Body of pancreas (tissue), 4 donors: ENCODE results near the gene TNK1. TPM values are rescaled to one million over a fixed set of nuclear protein-coding genes. Genes with fewer than 3 reads are reported as not detected.

Experiments used
- ATAC-seq: fragments of 150-250 bp; one replicate; pipeline ENCODE4 v1.9.1; 2016
- DNase-seq, 4 donors: peaks; one replicate each; pipeline ENCODE4 v3.0.0-alpha.2; 2019
- H3K27ac ChIP-seq, 4 donors: fragments of 200-600 bp; sonication (generic); 1 replicate in 3 of 4; 2 replicates in 1 of 4; pipeline versions ENCODE4 v1.5.1 to v1.6.1; 2016 to 2019; ENCODE audit warnings: mild to moderate bottlenecking in 1 of 4, mixed read lengths in 1 of 4, moderate library complexity in 1 of 4
- H3K27me3 ChIP-seq, 2 donors: fragments of 200-600 bp; sonication (generic); one replicate each; pipeline ENCODE4 v1.6.0; 2016; ENCODE audit warnings: mild to moderate bottlenecking in 1 of 2
- H3K36me3 ChIP-seq, 2 donors: fragments of 200-600 bp; sonication (generic); replicated peaks in 1 of 2; 2 replicates each; pipeline ENCODE4 v1.5.1; 2016; ENCODE audit warnings: low read depth in 2 of 2; ENCODE audit not compliant: insufficient read depth in 1 of 2
- H3K4me1 ChIP-seq: fragments of 200-600 bp; sonication (generic); one replicate; pipeline ENCODE4 v1.6.0; 2016
- H3K4me3 ChIP-seq, 2 donors: fragments of 200-600 bp; sonication (generic); 1 replicate in 1 of 2; 2 replicates in 1 of 2; pipeline ENCODE4 v1.5.1; 2016 to 2019
- H3K9me3 ChIP-seq, 3 donors: fragments of 200-600 bp; sonication (generic); 1 replicate in 2 of 3; 2 replicates in 1 of 3; pipeline ENCODE4 v1.5.1; 2016
- CTCF ChIP-seq, 7 experiments: fragments of 450-650 bp in 4 of 7; fragments of 200-600 bp in 3 of 7; sonication (generic) in 3 of 7; IDR thresholded peaks; one replicate each; pipeline ENCODE4 v1.5.1; 2016 to 2019; ENCODE audit warnings: antibody characterized with exemption in 7 of 7
- POLR2A ChIP-seq, 3 donors: fragments of 450-650 bp; IDR thresholded peaks; one replicate each; pipeline ENCODE4 v1.6.1; 2016; ENCODE audit warnings: antibody characterized with exemption in 3 of 3, mild to moderate bottlenecking in 2 of 3
- WGBS, 2 donors: methylation state at CpG; one replicate each; pipeline ENCODE4 v1.1.5; 2017; 5-methylcytosine and 5-hydroxymethylcytosine counted together
- intact Hi-C: fragments of 100-400 bp; cut with DNase I; formaldehyde crosslinking; loops from one replicate; pipeline ENCODE4 v1.15.1; 2023
- total RNA-seq, 2 donors: library from RNA; depleted of rRNA; stranded (reverse); fragments of >200 nt; gene quantifications; one replicate each; pipeline ENCODE4 v1.1.0, GENCODE V29; 2016

The TNK1 gene
- total RNA-seq, 2 donors from 2014 or later, result 12.7 to 15.8 TPM

GRCh38 chr17:7406235-7406825 is 25.4 kb downstream of the TNK1 start:
- Histone ChIP-seq H3K27ac (no peak overlapping the region), H3K9me3 (no peaks in the 10 kb centered on the region), H3K4me3 (no peak overlapping the region), H3K36me3 (no peaks in the 10 kb centered on the region), H3K27me3 (no peaks in the 10 kb centered on the region), H3K4me1 (peaks cover 32% of the 10 kb centered on the region)
- no peak for TF ChIP-seq POLR2A (IDR thresholded peaks at IDR 0.05)
- no peak for TF ChIP-seq CTCF (IDR thresholded peaks at IDR 0.05)
- WGBS, 2 donors, result 47 to 56% methylated on average over 8 to 12 of the region's 12 CpGs
- no peak for DNase-seq
- no peak for ATAC-seq
- intact Hi-C loops, result no loop called here

- 81 to 85% methylated on average over 13 of the region's 13 CpGs for WGBS, 2 donors
- intact Hi-C loops, result no loop called here
- no peaks in the 10 kb centered on the region for H3K36me3 ChIP-seq
- TF ChIP-seq CTCF (IDR thresholded peaks at IDR 0.05), result no peak
- TF ChIP-seq POLR2A (IDR thresholded peaks at IDR 0.05), result no peak
- no peaks in the 10 kb centered on the region for H3K9me3 ChIP-seq
- no peak for ATAC-seq
- H3K27ac ChIP-seq, result no peak overlapping the region
- H3K27me3 ChIP-seq, result no peaks in the 10 kb centered on the region
- DNase-seq, result no peak
- no peak overlapping the region for H3K4me3 ChIP-seq
- peaks cover 27% of the 10 kb centered on the region for H3K4me1 ChIP-seq
These were observed 26.2 kb downstream of the TNK1 start for GRCh38 chr17:7407082-7407481.

- DNase-seq (no peak), ATAC-seq (no peak)
- Histone ChIP-seq H3K36me3 (no peaks in the 10 kb centered on the region), H3K4me1 (peaks cover 22% of the 10 kb centered on the region), H3K9me3 (no peaks in the 10 kb centered on the region), H3K27ac (no peak within 1 kb of the TSS), H3K4me3 (no peak within 1 kb of the TSS), H3K27me3 (no peaks in the 10 kb centered on the region)
- TF ChIP-seq CTCF (IDR thresholded peaks at IDR 0.05) (no peak), POLR2A (IDR thresholded peaks at IDR 0.05) (no peak)
- WGBS, 2 donors, result 47 to 63% methylated on average over 8 of the region's 12 CpGs
- intact Hi-C loops, result no loop called here
These were observed 26.8 kb downstream of the TNK1 start, which contains the start of gene NLGN2 for GRCh38 chr17:7407485-7408251. Gene NLGN2, plus strand, starts transcription at chr17:7407845. Its CDS starts 411 bp downstream, at chr17:7408256.

GRCh38 chr17:7408252-7408727 is 27.4 kb downstream of the TNK1 start:
- DNase-seq (no peak), ATAC-seq (no peak)
- Histone ChIP-seq H3K36me3 (no peaks in the 10 kb centered on the region), H3K4me3 (no peak overlapping the region), H3K27me3 (no peaks in the 10 kb centered on the region), H3K27ac (no peak overlapping the region), H3K4me1 (peaks cover 15% of the 10 kb centered on the region), H3K9me3 (no peaks in the 10 kb centered on the region)
- 65 to 91% methylated on average over 17 to 49 of the region's 58 CpGs for WGBS, 2 donors
- intact Hi-C loops, result no loop called here
- TF ChIP-seq CTCF (IDR thresholded peaks at IDR 0.05) (no peak), POLR2A (IDR thresholded peaks at IDR 0.05) (no peak)
